Cardiac muscle cell (in vitro differentiated cells and primary cell): ENCODE measurements around the gene INPP5B. TPM values are rescaled to one million over a fixed set of nuclear protein-coding genes. Genes with fewer than 3 reads are reported as not detected.
"Not testable (repeated sequence)": the region's sequence is repeated elsewhere in the genome, so short reads cannot be mapped to it uniquely, and the experiment has no call there.

Source experiments
- DNase-seq, 2 donors: peaks; one replicate each; pipeline versions ENCODE4 v3.0.0 to v3.0.0-alpha.2; 2010 to 2017; ENCODE audit warnings: low read depth in 1 of 2, low spot score in 1 of 2
- H3K27ac ChIP-seq: fragments of 200-600 bp; sonication (generic); 2 replicates; pipeline ENCODE4 v1.5.1; 2016
- H3K27me3 ChIP-seq: fragments of 200-600 bp; sonication (generic); 2 replicates; pipeline ENCODE4 v1.6.0; 2016; ENCODE audit warnings: control low read depth
- H3K36me3 ChIP-seq: fragments of 200-600 bp; sonication (generic); 2 replicates; pipeline ENCODE4 v1.5.1; 2016; ENCODE audit warnings: control low read depth
- H3K4me1 ChIP-seq: fragments of 200-600 bp; sonication (generic); 2 replicates; pipeline ENCODE4 v1.8.1; 2017; ENCODE audit warnings: low read depth, mild to moderate bottlenecking, mixed run types
- H3K4me3 ChIP-seq: fragments of 200-600 bp; sonication (generic); 2 replicates; pipeline ENCODE4 v1.5.1; 2016; ENCODE audit warnings: mild to moderate bottlenecking
- H3K9me3 ChIP-seq: fragments of 200-600 bp; sonication (generic); 2 replicates; pipeline ENCODE4 v1.5.1; 2017; ENCODE audit warnings: low read depth, mild to moderate bottlenecking, control low read depth
- CTCF ChIP-seq: IDR thresholded peaks from 2 replicates; pipeline ENCODE4 v1.5.1; 2012; ENCODE audit warnings: low read depth, mild to moderate bottlenecking, low read length
- polyA plus RNA-seq: library from polyadenylated mRNA; unstranded; fragments of >200 nt; fragmentation: Nextera tagmentation; extraction: Ambion mirVana; gene quantifications from 2 replicates; pipeline ENCODE4 v1.2.1, GENCODE V29; 2016
- total RNA-seq: library from RNA; depleted of rRNA; stranded (reverse); fragments of >200 nt; gene quantifications from 2 replicates; pipeline ENCODE4 v1.2.3, GENCODE V29; 2016

Gene INPP5B
- total and polyA plus RNA-seq, 2 experiments from 2014 or later: 9.9 to 18.4 TPM

GRCh38 chr1:37940299-37940947 lies 6.4 kb downstream of the INPP5B start:
- Histone ChIP-seq H3K27ac (no peak overlapping the region), H3K36me3 (no peaks in the 10 kb centered on the region), H3K27me3 (no peaks in the 10 kb centered on the region), H3K9me3 (no peaks in the 10 kb centered on the region), H3K4me1 (no peaks in the 10 kb centered on the region), H3K4me3 (no peak overlapping the region)
- no peak for DNase-seq
- no peak for TF ChIP-seq CTCF

DNA sequence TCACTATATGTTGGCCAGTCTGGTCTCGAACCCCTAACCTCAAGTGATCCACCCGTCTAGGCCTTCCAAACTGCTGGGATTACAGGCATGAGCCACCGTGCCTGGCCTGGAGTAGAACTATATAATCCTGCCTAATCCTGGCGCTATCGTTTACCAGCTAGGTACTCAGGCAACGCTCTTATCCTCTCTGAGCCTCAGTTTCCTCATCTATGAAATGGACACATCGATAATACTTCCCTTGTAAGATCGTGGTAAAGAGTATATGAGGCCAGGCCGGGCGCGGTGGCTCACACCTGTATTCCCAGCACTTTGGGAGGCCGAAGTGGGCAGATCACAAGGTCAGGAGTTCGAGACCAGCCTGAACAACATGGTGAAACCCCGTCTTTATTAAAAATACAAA lies 10.1 kb downstream of the INPP5B start:
- not testable (repeated sequence) for H3K9me3 ChIP-seq, DNase-seq, H3K4me1 ChIP-seq, H3K27ac ChIP-seq, H3K36me3 ChIP-seq, H3K4me3 ChIP-seq, H3K27me3 ChIP-seq

DNA sequence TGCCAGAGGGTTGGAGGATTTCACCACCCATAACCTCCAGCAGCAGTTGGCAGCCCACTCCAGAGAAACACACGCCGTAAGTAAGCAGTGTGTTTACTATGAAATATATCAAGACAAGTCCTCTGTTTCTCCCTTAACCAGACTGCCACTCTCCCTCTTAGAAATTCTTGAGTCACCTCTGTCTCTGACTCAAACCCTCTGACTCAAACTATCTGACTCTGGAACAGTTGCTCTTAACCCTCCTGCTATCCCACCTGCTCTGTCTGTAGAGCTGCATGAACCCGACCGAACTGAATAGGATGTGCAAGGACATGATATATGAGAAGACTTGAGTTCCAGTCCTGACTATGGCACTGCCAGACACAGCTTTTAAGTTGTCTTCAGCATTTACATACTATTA lies 14.1 kb downstream of the INPP5B start:
- Histone ChIP-seq H3K4me1 (peaks cover 13% of the 10 kb centered on the region), H3K27ac (no peak overlapping the region), H3K9me3 (no peaks in the 10 kb centered on the region), H3K27me3 (no peaks in the 10 kb centered on the region), H3K36me3 (no peaks in the 10 kb centered on the region), H3K4me3 (no peak overlapping the region)
- no peak for DNase-seq
- no peak for TF ChIP-seq CTCF

DNA sequence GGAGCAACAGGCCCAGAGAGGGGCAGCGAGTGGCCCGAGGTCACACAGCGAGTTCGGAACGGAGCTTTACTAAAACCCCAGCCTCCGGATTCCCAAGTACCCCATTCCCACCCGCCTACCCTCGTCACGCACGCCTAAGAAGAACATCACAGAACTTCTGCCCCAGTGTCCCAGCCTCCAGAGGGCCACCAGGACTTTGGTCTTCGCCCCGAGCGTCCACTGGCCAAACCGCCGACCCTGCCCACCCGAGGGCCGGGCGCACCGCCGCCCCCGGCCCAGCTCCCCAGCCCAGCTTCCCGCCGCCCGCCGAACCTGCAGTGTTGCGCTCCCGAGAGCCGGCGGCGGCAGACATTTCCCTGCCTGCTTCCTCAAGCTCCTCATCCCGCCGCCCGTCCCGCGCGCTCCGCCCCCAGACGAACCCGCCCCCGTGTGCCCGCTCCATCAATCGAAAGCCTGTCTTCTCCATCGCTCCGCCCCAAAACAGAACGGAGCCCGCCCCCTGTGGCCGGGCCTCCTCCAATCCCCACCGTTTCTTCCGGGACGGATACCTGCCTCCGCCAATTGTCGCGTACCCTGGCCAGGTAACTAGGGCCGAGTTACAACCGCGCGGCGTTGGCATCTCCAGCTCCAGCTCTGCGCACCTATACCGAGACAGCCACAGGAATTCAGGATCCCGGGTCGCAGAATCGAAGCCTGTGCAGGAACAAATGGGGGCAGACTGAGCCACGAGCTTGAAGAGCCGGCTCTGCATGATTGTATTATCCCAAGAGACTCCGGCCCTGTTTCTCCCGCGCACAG lies 15.3 kb downstream of the INPP5B start:
- no peak for TF ChIP-seq CTCF
- Histone ChIP-seq H3K4me1 (peaks cover 13% of the 10 kb centered on the region), H3K27ac (peak overlapping the region; percentile 66), H3K36me3 (no peaks in the 10 kb centered on the region), H3K9me3 (no peaks in the 10 kb centered on the region), H3K4me3 (peak overlapping the region; percentile 78), H3K27me3 (no peaks in the 10 kb centered on the region)
- peak; percentile 96 to 98 for DNase-seq

DNA sequence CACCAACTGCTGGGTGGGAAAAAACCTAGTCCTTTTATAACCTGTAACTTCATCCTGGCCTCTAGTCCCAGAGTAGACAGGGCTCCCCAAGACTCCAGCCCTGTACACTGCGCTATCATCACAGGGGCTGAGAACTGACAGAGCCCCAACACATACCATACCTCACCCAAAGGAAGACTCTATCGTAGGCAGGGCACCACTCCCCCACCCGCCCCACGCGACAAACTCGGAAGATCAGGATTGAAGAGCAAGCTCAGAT lies 15.8 kb downstream of the INPP5B start:
- H3K4me1 ChIP-seq: peaks cover 13% of the 10 kb centered on the region
- H3K9me3 ChIP-seq: no peaks in the 10 kb centered on the region
- no peaks in the 10 kb centered on the region for H3K27me3 ChIP-seq
- DNase-seq: no peak
- peak overlapping the region; percentile 81 for H3K27ac ChIP-seq
- no peaks in the 10 kb centered on the region for H3K36me3 ChIP-seq
- TF ChIP-seq CTCF: no peak
- peak overlapping the region; percentile 78 for H3K4me3 ChIP-seq
